NCI-H748 (cell line): ENCODE measurements around the gene WWOX.
A peak's percentile ranks its signal among the peaks of the same experiment; 100 is the strongest.

ENCODE experiments used
- DNase-seq: peaks from one replicate; lab custom pipeline; 2025; ENCODE audit not compliant: unreplicated experiment; lab: John Stamatoyannopoulos, UW

Gene WWOX

GRCh38 chr16:78220571-78220970 is 121.1 kb downstream of the WWOX start:
- no peak for DNase-seq

DNA sequence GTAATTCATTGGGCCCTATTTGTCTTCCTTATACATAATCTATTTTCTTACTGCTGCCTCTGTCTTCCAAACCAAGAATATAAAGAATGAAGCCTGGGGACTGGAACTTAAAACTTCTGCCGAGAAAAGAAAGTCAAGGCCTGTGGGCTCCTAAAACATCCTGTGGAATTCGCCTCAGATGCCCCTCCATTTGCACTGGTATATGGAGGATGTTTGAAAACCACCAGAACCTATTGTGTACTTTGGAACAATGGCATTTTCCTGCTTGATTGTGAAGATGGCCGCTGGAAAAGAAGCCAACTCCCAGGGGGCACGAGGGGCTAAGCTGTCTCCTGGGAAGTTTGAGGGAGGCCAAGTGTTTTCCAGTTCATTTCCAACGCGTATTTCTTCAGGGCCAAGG is 122.4 kb downstream of the WWOX start:
- no peak for DNase-seq

DNA sequence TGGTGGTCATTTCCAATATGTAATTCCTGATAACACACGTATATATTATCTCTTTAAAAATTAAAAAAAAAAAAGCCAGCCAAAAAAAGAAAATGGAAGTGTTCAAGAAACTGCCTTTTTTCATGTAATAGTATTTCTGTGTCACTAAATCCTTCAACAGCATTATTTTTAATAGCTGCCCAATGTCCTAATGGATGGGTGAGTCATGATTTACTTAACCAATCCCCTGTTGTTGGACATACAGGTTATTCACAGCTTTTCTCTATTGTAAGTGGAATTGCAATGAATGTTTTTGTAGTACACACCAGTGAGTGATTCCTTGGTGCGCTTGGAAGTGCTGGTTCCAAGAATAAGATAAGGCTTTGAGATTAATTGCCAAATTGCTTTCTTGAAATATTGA is 124.9 kb downstream of the WWOX start:
- DNase-seq = no peak

DNA sequence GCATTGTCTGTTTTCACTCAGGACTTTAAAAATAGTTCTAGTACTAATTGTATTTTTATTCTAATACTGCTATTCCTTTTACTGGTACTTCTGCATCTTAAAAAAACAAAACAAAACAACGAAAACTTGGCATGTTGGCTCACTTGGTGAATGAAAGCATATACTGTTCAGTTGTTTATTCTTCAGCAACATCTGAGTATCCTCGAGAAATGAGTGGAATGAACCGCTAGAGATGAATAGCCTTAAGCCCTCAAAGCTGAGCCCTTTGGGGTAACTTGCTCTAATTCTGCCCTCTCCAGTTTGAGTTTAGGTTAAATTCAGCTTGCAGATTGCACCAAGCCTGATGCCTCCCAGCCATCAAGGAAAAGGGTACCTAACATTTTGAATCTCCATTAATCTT is 126.5 kb downstream of the WWOX start:
- no peak for DNase-seq

DNA sequence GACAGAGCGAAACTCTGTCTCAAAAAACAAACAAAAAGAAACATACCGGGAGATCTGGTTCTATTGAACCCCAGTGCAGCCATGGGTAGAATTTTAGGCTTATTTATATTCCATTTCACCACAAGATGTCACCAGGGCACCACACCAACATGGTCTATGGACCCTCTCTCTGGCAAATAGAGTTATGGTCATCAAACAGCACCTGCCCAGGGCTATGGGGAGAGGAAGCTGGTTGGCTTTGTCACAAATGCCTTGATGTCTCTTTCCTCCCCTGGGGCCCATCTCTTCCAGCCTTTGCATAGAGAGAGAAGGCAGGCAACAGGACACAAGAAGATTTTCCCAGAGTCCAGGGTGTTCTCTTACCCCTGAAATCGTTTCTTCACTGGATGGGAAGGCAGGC is 128.4 kb downstream of the WWOX start:
- DNase-seq = peak; percentile 46

- no peak for DNase-seq
Observed at GRCh38 chr16:78228704-78229103, 129.2 kb downstream of the WWOX start.

DNA sequence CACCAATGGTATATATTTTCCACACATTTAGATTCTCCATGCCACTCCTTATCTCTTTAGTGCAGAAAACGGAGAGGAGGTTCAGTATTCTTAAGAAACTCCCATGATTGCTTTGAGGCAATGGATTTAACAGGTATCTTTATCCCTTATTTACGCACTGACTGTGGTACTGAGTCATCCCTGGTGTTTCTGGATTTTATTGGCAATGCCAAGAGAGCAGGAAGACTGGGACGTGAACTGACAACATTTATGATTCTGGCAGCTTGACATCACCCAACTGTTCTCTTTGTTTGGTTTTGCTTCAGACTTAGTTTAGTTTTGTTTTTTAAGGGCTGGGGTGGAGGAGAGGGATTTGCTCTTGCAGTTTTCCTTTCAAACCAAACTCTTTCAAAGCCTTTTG is 131.4 kb downstream of the WWOX start:
- DNase-seq = no peak

GRCh38 chr16:78235168-78235800 is 135.8 kb downstream of the WWOX start:
- peak; percentile 65 for DNase-seq

GRCh38 chr16:78235876-78236275 is 136.4 kb downstream of the WWOX start:
- no peak for DNase-seq

DNA sequence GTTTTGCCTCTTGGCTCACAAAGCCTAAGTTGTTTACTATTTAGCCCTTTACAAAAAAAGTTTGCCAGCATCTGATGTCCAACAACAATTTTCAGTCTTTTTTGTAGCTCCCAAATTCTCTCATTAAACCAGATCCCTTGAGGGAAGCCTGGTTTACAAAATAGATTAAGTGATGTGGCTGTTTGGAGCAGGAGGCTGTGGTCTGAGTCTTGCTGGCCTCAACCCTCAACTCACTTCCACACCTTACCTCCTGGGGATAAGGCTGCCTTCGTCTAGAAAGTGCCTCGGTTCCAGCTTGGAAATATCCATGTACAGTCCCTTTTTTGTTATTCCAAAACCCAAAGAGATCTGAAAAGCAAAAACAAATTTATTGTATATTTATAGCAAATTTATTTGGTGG is 138.4 kb downstream of the WWOX start:
- DNase-seq = no peak

DNA sequence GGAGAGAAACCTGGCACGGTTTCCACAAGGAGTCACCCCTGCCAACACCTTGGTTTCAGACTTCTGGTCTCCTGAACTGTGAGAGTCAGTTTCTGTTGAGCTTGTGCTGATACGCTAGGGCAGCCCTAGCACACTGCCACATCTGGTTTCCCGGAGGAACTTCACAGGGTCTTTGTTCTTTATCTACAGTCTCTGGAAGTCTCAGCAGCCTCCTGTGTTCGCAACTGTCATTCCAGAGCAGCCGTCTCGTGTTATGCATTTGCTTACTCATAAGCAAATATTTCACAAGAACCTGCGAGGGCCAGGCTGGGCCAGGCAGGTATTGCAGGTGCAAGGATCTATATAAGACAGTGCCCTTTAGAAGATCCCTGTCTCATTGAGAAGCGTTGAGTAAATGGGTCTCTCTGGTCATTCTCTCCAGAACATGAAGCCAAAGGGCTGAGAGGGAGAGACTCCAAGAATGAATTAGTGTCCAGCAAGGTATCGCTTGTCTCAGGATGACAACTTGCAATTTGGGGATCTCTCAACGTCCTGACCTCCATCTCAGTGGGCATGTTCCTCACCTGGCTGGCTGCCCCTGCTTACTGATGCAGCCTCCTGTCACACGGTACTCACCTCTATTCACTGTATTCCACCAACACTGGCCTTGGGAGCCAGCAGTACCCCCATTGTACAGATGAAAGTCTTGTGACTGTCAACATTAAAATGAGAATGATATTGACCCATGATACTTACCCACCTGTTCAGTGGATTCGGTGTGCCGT is 141.2 kb downstream of the WWOX start:
- DNase-seq = no peak

DNA sequence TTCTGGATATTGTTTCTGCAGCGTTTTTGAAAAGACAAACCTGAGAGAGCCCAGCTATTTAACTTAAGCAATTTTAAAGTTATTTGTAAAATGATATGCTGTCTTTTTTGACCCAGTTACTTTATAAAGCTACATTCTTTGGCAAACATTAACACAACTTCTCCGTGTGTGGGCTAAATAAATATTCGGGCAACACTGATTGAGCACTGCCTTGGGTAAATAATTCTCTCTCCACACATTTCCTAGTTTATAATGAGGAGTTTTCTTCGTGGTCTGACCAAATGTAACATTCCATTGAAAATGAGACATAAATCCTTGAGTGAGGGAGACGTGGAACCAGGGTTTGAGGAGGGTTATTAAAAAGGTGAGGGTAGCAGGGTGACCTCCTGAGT is 142.8 kb downstream of the WWOX start:
- no peak for DNase-seq

GRCh38 chr16:78244131-78244895 is 144.9 kb downstream of the WWOX start:
- DNase-seq = no peak

DNA sequence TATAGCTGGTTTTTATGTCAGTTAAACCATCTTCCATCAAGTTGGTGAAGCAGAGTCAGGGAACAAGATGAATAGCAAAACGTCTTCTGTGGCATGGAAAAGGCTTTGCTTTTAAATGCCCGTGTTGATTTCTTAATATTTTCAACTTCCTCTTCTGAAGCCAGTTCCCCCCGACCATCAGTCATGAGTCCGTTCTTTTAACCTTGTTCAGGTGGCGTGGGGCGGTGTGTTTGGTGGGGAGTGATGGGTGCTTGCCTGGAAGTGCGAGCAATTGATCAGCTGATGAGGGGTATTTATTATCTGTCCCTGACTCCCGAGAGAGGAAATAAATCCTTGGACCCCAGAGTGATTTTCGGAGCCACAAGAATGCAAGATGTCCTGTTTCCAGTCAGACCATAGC is 147.1 kb downstream of the WWOX start:
- no peak for DNase-seq

DNA sequence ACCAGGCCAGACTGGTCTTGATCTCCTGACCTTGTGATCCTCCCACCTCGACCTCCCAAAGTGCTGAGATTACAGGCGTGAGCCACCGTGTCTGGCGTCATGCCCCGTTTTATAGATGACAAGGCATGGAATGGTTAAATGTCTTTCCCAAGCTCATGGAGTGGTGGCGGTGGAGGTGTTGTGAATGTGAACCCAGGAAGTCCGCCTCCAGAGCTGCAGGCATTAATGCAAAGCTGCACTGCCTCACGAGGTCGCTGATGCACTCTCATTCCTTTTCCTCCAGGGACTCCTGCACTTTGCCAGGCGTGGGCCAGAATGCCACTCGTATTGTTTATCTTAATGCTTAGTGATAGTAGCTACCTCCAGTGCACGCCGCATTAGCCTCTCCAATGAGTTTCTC is 149.6 kb downstream of the WWOX start:
- DNase-seq = peak; percentile 83

DNA sequence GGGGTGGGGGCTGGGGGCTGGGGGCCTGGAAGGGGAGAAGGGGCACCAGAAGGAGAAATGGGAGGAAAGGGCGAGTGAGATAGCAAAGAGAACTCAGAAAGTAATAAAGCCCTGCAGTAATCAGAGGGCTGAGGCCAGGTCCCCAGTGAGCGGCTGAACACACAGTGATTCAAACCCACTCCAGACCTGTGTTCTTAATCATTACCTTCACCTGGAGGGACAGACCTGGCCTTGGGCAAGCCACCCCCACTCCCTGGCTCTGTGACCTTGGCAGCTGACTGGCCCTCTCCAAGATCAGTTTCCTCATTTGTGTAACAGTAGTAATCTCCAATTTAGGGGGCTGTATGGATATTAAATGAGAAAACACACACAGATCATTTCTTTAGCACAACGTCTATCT is 150.4 kb downstream of the WWOX start:
- peak; percentile 50 for DNase-seq

DNA sequence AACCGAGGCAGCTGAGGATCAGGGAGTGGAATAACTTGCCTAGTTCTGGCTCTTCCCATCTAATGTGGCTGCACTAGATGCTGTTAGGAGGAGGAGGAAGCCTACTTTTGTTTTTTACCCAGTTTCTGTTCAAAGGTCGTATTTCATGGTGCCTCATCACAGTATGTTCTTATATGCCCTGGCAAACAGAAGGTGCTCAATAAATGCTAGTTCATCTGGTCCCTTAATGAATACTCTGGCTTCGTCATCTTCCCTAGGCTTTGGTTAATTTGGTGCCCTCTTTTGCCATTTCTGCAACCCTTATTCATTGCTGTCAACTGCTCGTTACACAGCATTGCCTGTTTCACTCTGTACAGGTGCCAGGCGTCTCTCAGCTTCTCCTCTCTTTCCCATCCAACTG is 151.7 kb downstream of the WWOX start:
- no peak for DNase-seq

GRCh38 chr16:78252757-78253156 is 153.3 kb downstream of the WWOX start:
- peak; percentile 52 for DNase-seq

- no peak for DNase-seq
Observed at GRCh38 chr16:78254841-78255240, 155.4 kb downstream of the WWOX start.

GRCh38 chr16:78256686-78257375 is 157.4 kb downstream of the WWOX start:
- DNase-seq = no peak

DNA sequence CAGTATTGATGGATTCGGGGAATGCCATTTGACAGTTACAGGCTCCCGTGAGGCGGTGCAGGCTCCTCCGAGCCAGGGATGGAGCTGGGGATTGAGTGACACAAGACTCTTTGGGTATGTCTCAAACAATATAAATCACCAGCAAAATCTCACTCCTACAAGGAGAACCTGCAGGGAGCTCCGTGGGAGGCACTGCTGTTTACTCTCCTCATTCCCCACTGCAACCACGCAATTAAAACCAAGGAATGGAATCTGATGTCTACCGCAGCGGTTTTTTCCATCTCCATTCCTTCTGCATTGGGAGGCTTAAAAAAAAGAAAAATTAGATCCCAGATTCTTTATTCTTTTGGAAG is 157.9 kb downstream of the WWOX start:
- no peak for DNase-seq
